Endothelial cell of umbilical vein (primary cell): ENCODE data around the gene FHOD1.

Experiments used
- CTCF ChIP-seq, 2 donors: IDR thresholded peaks; 1 replicate in 1 of 2; 2 replicates in 1 of 2; pipeline ENCODE4 v1.5.1; 2011; ENCODE audit warnings: low read length in 2 of 2, mild to moderate bottlenecking in 2 of 2, moderate library complexity in 2 of 2, control low read depth in 1 of 2, inconsistent platforms in 1 of 2, low read depth in 1 of 2; ENCODE audit not compliant: insufficient read depth in 1 of 2; ENCODE audit errors: extremely low read depth in 1 of 2
- EZH2 ChIP-seq: IDR thresholded peaks from 2 replicates; pipeline ENCODE4 v1.6.1; 2012; ENCODE audit warnings: borderline replicate concordance, low read depth, mild to moderate bottlenecking, moderate library complexity, low read length, inconsistent platforms; ENCODE audit not compliant: severe bottlenecking
- FOS ChIP-seq: IDR thresholded peaks from 2 replicates; pipeline ENCODE4 v1.6.1; 2011; ENCODE audit warnings: mild to moderate bottlenecking, low read length, moderate library complexity, borderline replicate concordance; ENCODE audit not compliant: insufficient read depth
- GATA2 ChIP-seq: IDR thresholded peaks from 2 replicates; pipeline ENCODE4 v1.7.0; 2011; ENCODE audit warnings: low read depth, mild to moderate bottlenecking, moderate library complexity, mixed read lengths, low read length; ENCODE audit not compliant: insufficient read length, insufficient read depth
- JUN ChIP-seq: IDR thresholded peaks from 2 replicates; pipeline ENCODE4 v1.6.1; 2011; ENCODE audit warnings: borderline replicate concordance, low read depth; ENCODE audit not compliant: insufficient read length, insufficient read depth
- MAX ChIP-seq: IDR thresholded peaks from 2 replicates; pipeline ENCODE4 v1.6.1; 2011; ENCODE audit not compliant: insufficient read depth, insufficient read length
- MYC ChIP-seq: IDR thresholded peaks from one replicate; pipeline ENCODE4 v1.6.1; 2011; ENCODE audit warnings: mild to moderate bottlenecking, low read depth, low read length
- POLR2A ChIP-seq: IDR thresholded peaks from 2 replicates; pipeline ENCODE4 v1.6.1; 2012; ENCODE audit warnings: low read depth, mild to moderate bottlenecking, control low read depth, low read length
- POLR2AphosphoS5 ChIP-seq: IDR thresholded peaks from 2 replicates; pipeline ENCODE4 v1.6.1; 2012; ENCODE audit warnings: low read depth, mild to moderate bottlenecking, control low read depth, low read length, moderate library complexity; ENCODE audit not compliant: insufficient read depth

GRCh38 chr16:67264277-67264676 is 17.0 kb upstream of the FHOD1 start:
- TF ChIP-seq MYC = no peak
- TF ChIP-seq POLR2A = no peak
- peak in 1 of 2 donors; percentile 27 for TF ChIP-seq CTCF (IDR thresholded peaks at IDR 0.05; ENCODE audit: extremely low read depth in 1 of 2, insufficient read depth in 1 of 2, low read depth in 1 of 2, low read length in 2 of 2)
- no peak for TF ChIP-seq FOS
- TF ChIP-seq POLR2AphosphoS5 = no peak
- no peak for TF ChIP-seq EZH2
- TF ChIP-seq MAX = no peak
- TF ChIP-seq GATA2 = no peak
- no peak for TF ChIP-seq JUN
